Renal cortex interstitium (tissue), 15 donors: Measurements from ENCODE around the gene CTNNA3. TPM values are rescaled to one million over a fixed set of nuclear protein-coding genes. Genes with fewer than 3 reads are reported as not detected.
A peak's percentile ranks its signal among the peaks of the same experiment; 100 is the strongest.
"Not testable (repeated sequence)": the region's sequence is repeated elsewhere in the genome, so short reads cannot be mapped to it uniquely, and the experiment has no call there.

Source experiments
- DNase-seq, 11 donors: peaks; one replicate each; pipeline ENCODE4 v3.0.0-alpha.2; 2013; ENCODE audit warnings: low read depth in 9 of 11, low spot score in 4 of 11; ENCODE audit errors: extremely low read depth in 1 of 11
- long read RNA-seq, 16 experiments: transcript quantifications; one replicate each; lab custom pipeline, GENCODE V29; 2026
- polyA plus RNA-seq, 3 donors: library from polyadenylated mRNA; unstranded; fragments of 120-200 nt; gene quantifications; one replicate each; pipeline ENCODE4 v1.2.1, GENCODE V29; 2013; ENCODE audit not compliant: insufficient read length in 3 of 3

CTNNA3 gene
- 1 to 10 TPM; 2.1 to 4.3 (median 2.9) TPM for polyA plus RNA-seq
- long read RNA-seq, donor 1 = 0 reads
- long read RNA-seq, donor 2 = 0 reads
- long read RNA-seq, donor 3 = 0 reads
- long read RNA-seq, donor 4 = 0 reads
- long read RNA-seq, donor 5 = 0 reads
- long read RNA-seq, donor 6 = 0 reads
- long read RNA-seq, donor 7 = 0 reads
- long read RNA-seq, donor 8 = 0 reads
- long read RNA-seq, donor 9 = 0 reads
- long read RNA-seq, donor 10 = 0 reads
- long read RNA-seq, donor 11 = 0 reads
- long read RNA-seq, donor 12 = 0 reads
- long read RNA-seq, donor 13 = 0 reads
- long read RNA-seq, donor 14 = 0 reads
- long read RNA-seq, donor 15 = 0 reads
- long read RNA-seq, donor 16 = 0 reads

DNA sequence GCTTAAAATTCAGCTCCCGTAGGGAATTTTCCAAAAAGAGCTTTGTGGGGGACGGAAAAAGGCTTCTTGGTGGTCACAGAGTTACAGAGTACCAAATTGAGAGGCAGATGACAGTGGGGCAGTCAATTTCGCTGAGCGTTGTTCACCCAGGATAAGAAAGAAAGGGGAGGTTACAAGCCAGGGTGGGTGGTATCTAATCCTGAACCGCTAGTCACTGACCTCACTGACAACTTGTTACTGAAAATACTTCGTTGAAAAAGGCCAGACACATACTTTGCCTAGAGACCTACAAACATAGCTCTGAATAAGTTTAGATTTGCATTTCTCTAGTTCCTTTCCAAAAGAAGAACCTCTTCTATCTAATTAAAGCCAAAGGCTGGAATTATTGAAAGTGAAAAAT is at the start of gene CTNNA3:
CTNNA3 (minus strand) TSS at position 167 of the 400 bp plus-strand sequence.
- no peak for DNase-seq

DNA sequence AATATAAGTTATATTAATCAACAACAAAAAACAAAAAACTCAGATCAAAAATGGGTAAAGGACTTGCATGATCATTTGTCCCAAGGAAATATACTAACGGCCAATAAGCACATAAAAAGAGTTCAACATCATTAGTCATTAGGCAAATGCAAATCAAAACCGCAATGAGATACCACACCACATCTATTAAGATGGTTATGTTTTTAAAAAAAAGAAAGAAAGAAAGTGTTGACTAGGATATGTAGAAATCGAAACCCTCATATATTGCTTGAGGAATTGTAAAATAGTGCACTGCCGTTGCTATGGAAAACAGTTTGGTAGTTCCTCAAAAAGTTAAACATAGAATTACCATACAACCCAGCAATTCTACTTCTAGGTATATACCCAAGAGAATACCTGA is 39.4 kb upstream of the CTNNA3 start:
- no peak for DNase-seq

GRCh38 chr10:67733511-67733910 is 37.5 kb upstream of the CTNNA3 start:
- DNase-seq = no peak

DNA sequence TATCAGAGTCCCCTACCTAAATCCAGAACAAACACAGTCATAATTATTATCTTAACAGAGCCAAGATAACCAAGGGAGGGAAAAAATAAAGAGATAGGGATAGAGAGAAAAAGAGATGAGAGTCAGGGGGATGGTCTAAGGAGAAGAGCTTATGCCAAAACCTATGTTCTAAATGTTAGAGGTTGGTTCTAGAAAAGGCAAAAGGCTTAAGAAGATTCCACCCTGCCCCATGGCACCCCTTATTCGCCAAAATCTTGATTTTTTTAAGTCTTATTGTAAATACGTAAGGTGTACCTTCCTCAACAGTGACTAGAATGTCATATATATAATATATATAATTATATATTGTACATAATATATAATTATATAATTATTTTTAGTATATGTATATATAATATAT is 29.6 kb upstream of the CTNNA3 start:
- no peak for DNase-seq

DNA sequence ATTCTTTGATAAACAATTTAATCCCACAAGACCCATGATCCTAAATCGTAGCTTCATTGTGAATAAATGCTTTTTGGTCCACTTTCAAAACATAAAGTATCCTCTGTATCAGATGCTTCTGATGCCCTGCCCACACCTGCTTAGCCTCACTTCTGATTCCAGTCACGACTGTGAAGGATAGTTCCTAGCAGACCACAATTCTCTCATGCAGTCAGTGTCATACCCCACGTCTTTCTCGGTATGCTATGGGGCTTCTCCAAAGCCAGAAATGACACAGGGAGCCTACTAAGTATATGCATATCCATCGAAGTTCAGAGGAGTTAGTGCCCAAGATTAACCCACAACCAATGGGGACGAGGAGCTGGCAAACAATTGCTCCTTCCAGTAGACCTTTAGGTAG is 27.6 kb upstream of the CTNNA3 start:
- no peak for DNase-seq

DNA sequence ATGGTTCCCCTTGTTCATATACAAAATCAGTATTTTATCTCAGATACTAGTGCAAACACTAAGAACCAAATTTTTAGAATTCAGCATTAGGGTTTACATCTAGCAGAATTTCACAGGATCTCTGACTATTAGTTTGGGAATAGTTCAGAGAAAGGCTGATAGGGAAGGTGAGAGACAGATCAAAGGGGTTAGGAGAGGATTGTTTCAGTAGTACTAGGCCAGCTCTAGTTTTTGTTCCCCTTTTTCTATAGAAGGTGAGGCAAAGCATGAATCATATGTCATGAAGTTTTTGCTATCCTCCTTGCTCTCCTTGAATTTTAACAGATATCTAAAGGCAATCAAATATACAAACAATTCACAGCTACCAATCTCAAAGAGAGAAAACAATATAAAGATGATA is 26.1 kb upstream of the CTNNA3 start:
- no peak for DNase-seq

DNA sequence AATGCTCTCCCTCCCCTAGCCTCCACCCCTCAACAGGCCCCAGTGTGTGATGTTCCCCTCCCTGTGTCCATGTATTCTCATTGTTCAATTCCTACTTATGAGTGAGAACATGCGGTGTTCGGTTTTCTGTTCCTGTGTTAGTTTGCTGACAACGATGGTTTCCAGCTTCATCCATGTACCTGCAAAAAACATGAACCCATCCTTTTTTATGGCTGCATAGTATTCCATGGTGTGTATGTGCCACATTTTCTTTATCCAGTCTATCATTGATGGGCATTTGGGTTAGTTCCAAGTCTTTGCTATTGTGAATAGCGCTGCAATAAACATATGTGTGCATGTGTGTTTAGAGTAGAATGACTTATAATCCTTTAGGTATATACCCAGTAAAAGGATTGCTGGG is 20.5 kb upstream of the CTNNA3 start:
- DNase-seq = not testable (repeated sequence)

GRCh38 chr10:67705921-67706320 is 9.9 kb upstream of the CTNNA3 start:
- no peak for DNase-seq

- not testable (repeated sequence) for DNase-seq
These were observed 3.7 kb upstream of the CTNNA3 start for GRCh38 chr10:67699613-67700270.

- DNase-seq = no peak
These were observed 2.2 kb upstream of the CTNNA3 start for GRCh38 chr10:67698164-67698563.

- DNase-seq = peak in 10 of 11 donors; percentile 15 to 40 (median 28)
These were observed 1.7 kb upstream of the CTNNA3 start for GRCh38 chr10:67697724-67698131.

DNA sequence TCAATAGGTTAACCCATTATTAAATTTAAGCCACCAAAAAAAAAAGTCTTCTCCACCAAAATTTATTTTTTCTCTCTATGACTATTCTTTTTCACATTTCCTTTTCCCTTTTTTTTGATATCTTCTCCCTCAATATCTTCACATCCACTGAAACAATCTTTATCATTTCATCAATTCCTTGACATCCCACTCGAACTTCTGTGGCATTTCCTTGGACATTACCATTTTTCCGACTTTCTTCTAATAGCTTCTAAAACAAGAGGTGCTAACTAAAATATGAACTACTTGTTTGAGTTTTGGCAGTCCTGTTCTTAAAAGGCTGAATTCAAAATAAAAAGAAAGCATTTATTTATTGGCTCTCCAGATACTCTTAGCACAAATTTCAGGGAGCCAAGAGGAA is 684 bp upstream of the CTNNA3 start:
- no peak for DNase-seq

DNA sequence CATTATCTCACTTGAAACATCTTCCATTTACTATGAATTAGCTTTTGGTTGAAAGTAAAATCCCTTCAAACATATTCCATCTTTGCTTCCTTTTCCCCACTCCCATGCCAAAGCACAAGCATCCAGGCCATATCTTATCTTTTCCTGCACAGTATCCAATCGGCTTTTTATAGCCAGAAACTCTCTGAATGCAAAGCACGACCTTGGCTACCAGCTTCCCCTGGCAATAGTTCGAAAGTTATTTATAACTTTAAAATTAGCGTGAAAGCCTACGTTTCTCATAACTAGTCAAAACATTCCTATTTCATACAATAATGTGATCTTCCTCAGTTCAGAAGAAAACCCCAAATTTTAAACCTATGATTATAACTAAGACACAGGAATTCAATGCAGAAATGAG is 440 bp downstream of the CTNNA3 start:
- DNase-seq = no peak

- not testable (repeated sequence) for DNase-seq
These were observed 4.1 kb downstream of the CTNNA3 start for GRCh38 chr10:67691861-67692260.

- not testable (repeated sequence) for DNase-seq
These were observed 5.5 kb downstream of the CTNNA3 start for GRCh38 chr10:67690540-67690939.

DNA sequence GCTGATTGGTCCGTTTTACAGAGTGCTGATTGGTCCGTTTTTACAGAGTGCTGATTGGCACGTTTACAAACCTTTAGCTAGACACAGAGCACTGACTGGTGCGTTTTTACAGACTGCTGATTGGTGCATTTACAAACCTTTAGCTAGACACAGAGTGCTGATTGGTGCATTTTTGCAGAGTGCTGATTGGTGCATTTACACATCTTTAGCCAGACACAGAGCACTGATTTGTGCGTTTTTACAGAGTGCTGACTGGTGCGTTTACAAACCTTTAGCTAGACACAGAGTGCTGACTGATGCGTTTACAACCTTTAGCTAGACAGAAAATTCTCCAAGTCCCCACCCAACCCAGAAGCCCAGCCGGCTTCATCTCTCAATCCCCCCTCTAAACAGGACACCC is 11.9 kb downstream of the CTNNA3 start:
- DNase-seq = not testable (repeated sequence)

DNA sequence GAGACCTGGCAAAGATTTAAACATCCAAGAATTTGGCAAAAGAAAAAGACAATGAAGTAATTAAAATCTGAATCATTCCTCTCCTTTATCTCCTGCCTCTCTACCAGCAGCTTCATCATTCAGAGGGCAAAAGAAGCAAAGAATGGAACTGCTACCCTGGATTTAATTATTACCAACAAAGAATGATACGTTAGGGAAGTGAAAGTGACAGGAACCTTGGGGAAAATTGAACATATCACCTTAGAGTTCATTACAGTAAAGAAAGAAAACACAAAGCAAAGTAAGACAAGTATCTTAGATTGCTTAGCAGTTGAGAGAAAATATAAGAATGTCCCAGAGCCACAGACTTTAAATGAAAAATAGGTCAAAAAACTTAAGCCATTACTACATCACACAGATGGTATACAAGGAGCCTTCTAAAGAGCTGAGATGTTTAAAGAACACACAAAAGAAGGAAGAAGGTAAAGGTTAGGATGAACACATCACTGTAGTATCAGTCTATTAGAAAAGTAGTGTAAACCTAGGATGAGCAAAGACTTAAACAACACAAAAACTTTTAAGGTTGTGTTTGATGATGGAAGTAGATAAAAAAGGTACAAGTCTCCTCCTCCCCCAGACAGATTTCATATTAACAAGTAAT is 17.5 kb downstream of the CTNNA3 start:
- DNase-seq = no peak

GRCh38 chr10:67676208-67676825 is 19.7 kb downstream of the CTNNA3 start:
- DNase-seq = no peak

DNA sequence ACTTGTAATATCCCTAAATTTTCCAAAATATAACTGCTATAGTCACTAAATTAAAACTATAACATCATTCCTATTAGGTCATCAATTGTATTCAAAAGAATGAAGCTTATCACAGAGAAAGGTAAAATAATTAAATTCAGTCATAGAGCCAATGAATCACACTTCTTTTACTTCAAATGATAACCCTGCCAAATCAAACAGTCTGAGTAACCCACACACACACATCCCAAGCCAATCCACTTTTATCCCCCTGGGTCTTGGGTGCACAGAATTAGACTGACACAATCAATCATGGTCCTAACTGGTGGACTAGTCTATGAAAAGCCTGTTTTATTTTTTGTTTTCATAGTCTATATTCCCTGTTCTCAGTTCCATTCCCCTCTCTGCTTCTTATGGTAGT is 25.6 kb downstream of the CTNNA3 start:
- DNase-seq = no peak

GRCh38 chr10:67669978-67670377 is 26.0 kb downstream of the CTNNA3 start:
- DNase-seq = no peak
